SU-DHL-6 (cell line): Measurements from ENCODE around the gene TBC1D9B.

Experiments
- H2AFZ ChIP-seq: fragments of 200-600 bp; sonication (generic); 2 replicates; pipeline ENCODE4 v1.6.1; 2014; ENCODE audit warnings: low read depth, mild to moderate bottlenecking, moderate library complexity, mixed read lengths, antibody characterized with exemption, low read length; ENCODE audit not compliant: severe bottlenecking
- H3F3A ChIP-seq: fragments of 200-600 bp; shearing (Covaris generic); 2 replicates; pipeline ENCODE4 v1.6.0; 2016; ENCODE audit warnings: antibody characterized with exemption, mild to moderate bottlenecking; ENCODE audit not compliant: insufficient read depth
- H3K27ac ChIP-seq: fragments of 200-600 bp; sonication (generic); 2 replicates; pipeline ENCODE4 v1.5.1; 2016; ENCODE audit warnings: low read depth, mild to moderate bottlenecking, low read length, moderate library complexity, mixed read lengths
- H3K27me3 ChIP-seq: fragments of 200-600 bp; sonication (generic), shearing (Covaris generic); 2 replicates; pipeline ENCODE4 v1.6.0; 2014; ENCODE audit warnings: mild to moderate bottlenecking, low read length
- H3K36me3 ChIP-seq: fragments of 200-600 bp; sonication (generic); 2 replicates; pipeline ENCODE4 v1.6.1; 2014; ENCODE audit warnings: mild to moderate bottlenecking, low read length, mixed read lengths
- H3K4me2 ChIP-seq: fragments of 300-600, 200-600 bp; shearing (Covaris generic), sonication (generic); 2 replicates; pipeline ENCODE4 v1.6.0; 2014; ENCODE audit warnings: low read length, low read depth, mild to moderate bottlenecking; ENCODE audit not compliant: poor library complexity, severe bottlenecking
- H3K4me3 ChIP-seq: fragments of 200-600 bp; sonication (generic); 2 replicates; pipeline ENCODE4 v1.5.1; 2014; ENCODE audit warnings: antibody characterized with exemption, low read length, mild to moderate bottlenecking, mixed read lengths; ENCODE audit not compliant: insufficient read depth, poor library complexity, severe bottlenecking
- H3K79me2 ChIP-seq: fragments of 200-600 bp; sonication (generic); 2 replicates; pipeline ENCODE4 v1.6.1; 2014; ENCODE audit warnings: mild to moderate bottlenecking, low read length, moderate library complexity; ENCODE audit not compliant: insufficient read depth
- H3K9ac ChIP-seq: fragments of 200-600 bp; sonication (generic); 2 replicates; pipeline ENCODE4 v1.7.0; 2014; ENCODE audit warnings: mild to moderate bottlenecking, low read length
- H3K9me2 ChIP-seq: fragments of 200-600 bp; sonication (generic); replicated peaks from 2 replicates; pipeline ENCODE4 v1.6.1; 2014; ENCODE audit warnings: low read length; ENCODE audit not compliant: insufficient read depth
- H3K9me3 ChIP-seq: fragments of 200-600 bp; sonication (generic); 2 replicates; pipeline ENCODE4 v1.6.1; 2014; ENCODE audit warnings: low read length, mixed read lengths; ENCODE audit not compliant: insufficient read depth
- H4K20me1 ChIP-seq: fragments of 200-600 bp; sonication (generic); 2 replicates; pipeline ENCODE4 v1.6.1; 2014; ENCODE audit warnings: low read depth, mild to moderate bottlenecking, antibody characterized with exemption, low read length, moderate library complexity, mixed read lengths
- CTCF ChIP-seq: fragments of 200-600 bp; sonication (generic); IDR thresholded peaks from one replicate; pipeline ENCODE4 v1.5.1; 2017; ENCODE audit warnings: antibody characterized with exemption, mild to moderate bottlenecking, low read length, moderate library complexity; ENCODE audit not compliant: insufficient read depth, poor library complexity, severe bottlenecking
- EZH2phosphoT487 ChIP-seq: fragments of 200-600 bp; sonication (generic), shearing (Covaris generic); conservative IDR thresholded peaks from 2 replicates; pipeline ENCODE4 v1.6.1; 2018; ENCODE audit warnings: mild to moderate bottlenecking, antibody characterized with exemption, low read length, moderate library complexity, mixed read lengths

Gene TBC1D9B

GRCh38 chr5:179918742-179919486 lies 11.2 kb upstream of the TBC1D9B start:
- no peaks in the 10 kb centered on the region for H3K9me2 ChIP-seq
- no peaks in the 10 kb centered on the region for H3F3A ChIP-seq
- H3K36me3 ChIP-seq, result no peaks in the 10 kb centered on the region
- H3K79me2 ChIP-seq, result no peaks in the 10 kb centered on the region
- no peak overlapping the region for H3K4me3 ChIP-seq
- TF ChIP-seq EZH2phosphoT487, result no peak
- no peak for TF ChIP-seq CTCF
- H3K9ac ChIP-seq, result no peak overlapping the region
- H3K9me3 ChIP-seq, result no peaks in the 10 kb centered on the region
- no peaks in the 10 kb centered on the region for H3K27me3 ChIP-seq
- H2AFZ ChIP-seq, result no peak overlapping the region
- H3K27ac ChIP-seq, result no peak overlapping the region
- H4K20me1 ChIP-seq, result no peaks in the 10 kb centered on the region
- H3K4me2 ChIP-seq, result no peak overlapping the region

DNA sequence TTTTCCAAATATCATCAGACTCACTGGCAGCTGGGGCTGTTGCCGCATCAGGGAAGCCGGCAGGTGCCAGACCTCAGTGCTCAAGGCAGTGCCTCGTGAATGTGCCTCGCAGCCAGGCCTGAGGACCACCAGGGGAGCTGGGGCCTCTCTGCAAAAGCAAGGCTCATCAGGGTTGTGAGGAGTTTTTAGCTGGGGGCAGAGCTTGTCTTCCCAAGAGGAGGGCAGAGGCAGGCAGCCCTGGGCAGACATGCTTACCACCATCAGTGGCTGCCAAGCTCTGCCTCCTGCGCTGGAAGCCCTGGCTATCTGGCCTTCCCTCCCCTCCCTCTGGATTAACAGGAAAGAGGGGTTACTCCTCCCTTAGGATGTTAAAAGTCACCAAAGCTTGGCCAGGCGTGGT lies 8.8 kb upstream of the TBC1D9B start:
- Histone ChIP-seq H3K79me2 (no peaks in the 10 kb centered on the region), H4K20me1 (no peaks in the 10 kb centered on the region), H3K4me2 (no peak overlapping the region), H3K9me3 (no peaks in the 10 kb centered on the region), H2AFZ (no peak overlapping the region), H3K27ac (no peak overlapping the region), H3K9ac (no peak overlapping the region), H3K27me3 (no peaks in the 10 kb centered on the region), H3K36me3 (no peaks in the 10 kb centered on the region), H3F3A (no peaks in the 10 kb centered on the region), H3K9me2 (no peaks in the 10 kb centered on the region), H3K4me3 (no peak overlapping the region)
- TF ChIP-seq EZH2phosphoT487 (no peak), CTCF (no peak)

- H3K36me3 ChIP-seq, result no peaks in the 10 kb centered on the region
- no peaks in the 10 kb centered on the region for H3F3A ChIP-seq
- H3K79me2 ChIP-seq, result no peaks in the 10 kb centered on the region
- no peak overlapping the region for H3K27ac ChIP-seq
- TF ChIP-seq EZH2phosphoT487, result no peak
- no peak for TF ChIP-seq CTCF
- H4K20me1 ChIP-seq, result no peaks in the 10 kb centered on the region
- H3K27me3 ChIP-seq, result no peaks in the 10 kb centered on the region
- no peak overlapping the region for H3K4me2 ChIP-seq
- no peaks in the 10 kb centered on the region for H3K9me2 ChIP-seq
- no peaks in the 10 kb centered on the region for H3K9me3 ChIP-seq
- H2AFZ ChIP-seq, result no peak overlapping the region
- H3K9ac ChIP-seq, result no peak overlapping the region
- no peak overlapping the region for H3K4me3 ChIP-seq
These were observed 7.8 kb upstream of the TBC1D9B start for GRCh38 chr5:179915406-179915935.
